Uterus (tissue), 2 donors: ENCODE results near the gene FCRLA.

ENCODE experiments used
- POLR2A ChIP-seq, 2 donors: fragments of 450-650 bp; IDR thresholded peaks; one replicate each; pipeline ENCODE4 v1.6.1; 2016; ENCODE audit warnings: antibody characterized with exemption in 2 of 2, mild to moderate bottlenecking in 1 of 2, moderate library complexity in 1 of 2
- TF ChIP-seq, protein P1 (sequence below), 4 experiments: fragments of 200-600 bp in 2 of 4; fragments of 450-650 bp in 2 of 4; sonication (generic) in 2 of 4; IDR thresholded peaks; one replicate each; pipeline ENCODE4 v1.5.1; 2016 to 2019; ENCODE audit warnings: antibody characterized with exemption in 4 of 4, mild to moderate bottlenecking in 2 of 4, moderate library complexity in 1 of 4

DNA sequence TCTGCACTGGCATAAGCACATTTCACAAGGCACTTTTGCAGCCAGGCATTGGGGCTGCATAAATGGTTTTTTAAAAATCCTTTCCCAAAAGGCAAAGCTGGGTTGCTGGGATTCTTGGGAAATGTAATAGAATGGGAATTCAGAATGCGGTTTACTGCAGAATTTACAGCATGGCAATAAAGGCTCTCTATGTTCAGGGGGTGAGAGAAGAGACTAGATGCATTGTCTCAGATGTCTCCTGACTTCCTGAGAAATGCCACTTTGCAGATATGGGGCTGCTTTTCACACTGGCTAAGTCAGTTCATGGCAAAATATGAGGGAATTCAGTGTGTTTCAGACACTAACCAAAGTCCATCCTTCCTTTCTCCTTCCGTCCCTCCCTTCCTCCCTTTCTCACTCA lies 30.6 kb upstream of the FCRLA start:
- TF ChIP-seq, protein P1, sequence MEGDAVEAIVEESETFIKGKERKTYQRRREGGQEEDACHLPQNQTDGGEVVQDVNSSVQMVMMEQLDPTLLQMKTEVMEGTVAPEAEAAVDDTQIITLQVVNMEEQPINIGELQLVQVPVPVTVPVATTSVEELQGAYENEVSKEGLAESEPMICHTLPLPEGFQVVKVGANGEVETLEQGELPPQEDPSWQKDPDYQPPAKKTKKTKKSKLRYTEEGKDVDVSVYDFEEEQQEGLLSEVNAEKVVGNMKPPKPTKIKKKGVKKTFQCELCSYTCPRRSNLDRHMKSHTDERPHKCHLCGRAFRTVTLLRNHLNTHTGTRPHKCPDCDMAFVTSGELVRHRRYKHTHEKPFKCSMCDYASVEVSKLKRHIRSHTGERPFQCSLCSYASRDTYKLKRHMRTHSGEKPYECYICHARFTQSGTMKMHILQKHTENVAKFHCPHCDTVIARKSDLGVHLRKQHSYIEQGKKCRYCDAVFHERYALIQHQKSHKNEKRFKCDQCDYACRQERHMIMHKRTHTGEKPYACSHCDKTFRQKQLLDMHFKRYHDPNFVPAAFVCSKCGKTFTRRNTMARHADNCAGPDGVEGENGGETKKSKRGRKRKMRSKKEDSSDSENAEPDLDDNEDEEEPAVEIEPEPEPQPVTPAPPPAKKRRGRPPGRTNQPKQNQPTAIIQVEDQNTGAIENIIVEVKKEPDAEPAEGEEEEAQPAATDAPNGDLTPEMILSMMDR (IDR thresholded peaks at IDR 0.05), result no peak
- TF ChIP-seq POLR2A (IDR thresholded peaks at IDR 0.05), result no peak
